DND-41 (cell line): ENCODE data around the gene ARHGAP9.

Experiments
- CTCF ChIP-seq: IDR thresholded peaks from 2 replicates; pipeline ENCODE4 v1.5.1; 2012; ENCODE audit warnings: borderline replicate concordance, low read length, moderate library complexity, mild to moderate bottlenecking; ENCODE audit not compliant: poor library complexity, severe bottlenecking; ENCODE audit errors: extremely low read depth
- EZH2 ChIP-seq: IDR thresholded peaks from 3 replicates; pipeline ENCODE4 v1.6.1; 2012; ENCODE audit warnings: borderline replicate concordance, low read depth, mild to moderate bottlenecking, moderate library complexity, low read length, inconsistent platforms; ENCODE audit not compliant: severe bottlenecking

- TF ChIP-seq EZH2 (no peak), CTCF (no peak)
These were observed 7.3 kb downstream of the ARHGAP9 start for GRCh38 chr12:57472391-57472790.
